ENCODE results near the gene IQCH.

IQCH gene

DNA sequence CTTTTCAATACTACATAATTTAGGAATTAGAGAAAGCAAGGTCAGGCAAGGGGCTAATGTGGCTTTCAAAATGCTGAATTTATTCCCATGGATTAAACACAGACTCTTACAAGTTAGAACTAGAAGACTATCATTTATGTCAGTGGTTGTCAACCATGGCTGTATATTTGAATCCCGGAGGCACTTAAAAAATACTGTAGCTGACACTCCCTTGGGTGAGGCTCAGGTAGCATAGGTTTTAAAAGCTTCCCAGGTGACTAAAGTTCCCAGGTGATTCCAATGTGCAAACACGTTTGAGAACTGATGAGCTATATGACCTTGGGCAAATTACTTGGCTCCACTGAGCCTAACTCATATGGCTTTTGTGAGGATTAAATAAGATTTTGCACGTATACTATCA, 29.7 kb upstream of the IQCH start:
- H3K27me3 ChIP-seq (ENCODE audit: control insufficient read depth in 5 of 5, insufficient read depth in 4 of 5, low read length in 5 of 5), result no peaks in the 10 kb centered on the region
- no peak overlapping the region for H3K4me3 ChIP-seq (ENCODE audit: low read depth in 1 of 5, low read length in 5 of 5)
- H3K4me1 ChIP-seq (ENCODE audit: control insufficient read depth in 5 of 5, insufficient read depth in 5 of 5, low read length in 5 of 5), result no peaks in the 10 kb centered on the region
- H3K27ac ChIP-seq (ENCODE audit: low read depth, low read length), result no peak overlapping the region
- no peak overlapping the region for H3K9ac ChIP-seq (ENCODE audit: low read length in 5 of 5)
- H3K9me3 ChIP-seq (ENCODE audit: control insufficient read depth in 5 of 5, low read length in 5 of 5), result no peaks in the 10 kb centered on the region
- H3K36me3 ChIP-seq (ENCODE audit: control insufficient read depth in 5 of 5, insufficient read depth in 5 of 5, low read length in 5 of 5), result peaks cover 0 to 15% (median 7%) of the 10 kb centered on the region in 5 donors

- Histone ChIP-seq H3K9ac (ENCODE audit: low read length in 5 of 5) (no peak overlapping the region), H3K27ac (ENCODE audit: low read depth, low read length) (no peak overlapping the region), H3K27me3 (ENCODE audit: control insufficient read depth in 5 of 5, insufficient read depth in 4 of 5, low read length in 5 of 5) (no peaks in the 10 kb centered on the region), H3K9me3 (ENCODE audit: control insufficient read depth in 5 of 5, low read length in 5 of 5) (no peaks in the 10 kb centered on the region), H3K4me3 (ENCODE audit: low read depth in 1 of 5, low read length in 5 of 5) (no peak overlapping the region), H3K4me1 (ENCODE audit: control insufficient read depth in 5 of 5, insufficient read depth in 5 of 5, low read length in 5 of 5) (no peaks in the 10 kb centered on the region), H3K36me3 (ENCODE audit: control insufficient read depth in 5 of 5, insufficient read depth in 5 of 5, low read length in 5 of 5) (peaks cover 4 to 16% (median 10%) of the 10 kb centered on the region in 5 donors)
These were observed 29.2 kb upstream of the IQCH start for GRCh38 chr15:67225336-67225735.

GRCh38 chr15:67227431-67227830, 27.2 kb upstream of the IQCH start:
- Histone ChIP-seq H3K4me1 (ENCODE audit: control insufficient read depth in 5 of 5, insufficient read depth in 5 of 5, low read length in 5 of 5) (no peaks in the 10 kb centered on the region), H3K27me3 (ENCODE audit: control insufficient read depth in 5 of 5, insufficient read depth in 4 of 5, low read length in 5 of 5) (no peaks in the 10 kb centered on the region), H3K9ac (ENCODE audit: low read length in 5 of 5) (no peak overlapping the region), H3K4me3 (ENCODE audit: low read depth in 1 of 5, low read length in 5 of 5) (no peak overlapping the region), H3K27ac (ENCODE audit: low read depth, low read length) (no peak overlapping the region), H3K36me3 (ENCODE audit: control insufficient read depth in 5 of 5, insufficient read depth in 5 of 5, low read length in 5 of 5) (peaks cover 12 to 31% (median 18%) of the 10 kb centered on the region in 5 donors), H3K9me3 (ENCODE audit: control insufficient read depth in 5 of 5, low read length in 5 of 5) (no peaks in the 10 kb centered on the region)

GRCh38 chr15:67227846-67228245, 26.7 kb upstream of the IQCH start:
- no peaks in the 10 kb centered on the region for H3K27me3 ChIP-seq (ENCODE audit: control insufficient read depth in 5 of 5, insufficient read depth in 4 of 5, low read length in 5 of 5)
- no peaks in the 10 kb centered on the region for H3K4me1 ChIP-seq (ENCODE audit: control insufficient read depth in 5 of 5, insufficient read depth in 5 of 5, low read length in 5 of 5)
- no peak overlapping the region for H3K27ac ChIP-seq (ENCODE audit: low read depth, low read length)
- H3K36me3 ChIP-seq (ENCODE audit: control insufficient read depth in 5 of 5, insufficient read depth in 5 of 5, low read length in 5 of 5), result peaks cover 12 to 34% (median 18%) of the 10 kb centered on the region in 5 donors
- no peak overlapping the region for H3K4me3 ChIP-seq (ENCODE audit: low read depth in 1 of 5, low read length in 5 of 5)
- H3K9me3 ChIP-seq (ENCODE audit: control insufficient read depth in 5 of 5, low read length in 5 of 5), result no peaks in the 10 kb centered on the region
- no peak overlapping the region for H3K9ac ChIP-seq (ENCODE audit: low read length in 5 of 5)

- Histone ChIP-seq H3K9ac (ENCODE audit: low read length in 5 of 5) (no peak overlapping the region), H3K4me3 (ENCODE audit: low read depth in 1 of 5, low read length in 5 of 5) (no peak overlapping the region), H3K36me3 (ENCODE audit: control insufficient read depth in 5 of 5, insufficient read depth in 5 of 5, low read length in 5 of 5) (peaks cover 17 to 39% (median 20%) of the 10 kb centered on the region in 5 donors), H3K9me3 (ENCODE audit: control insufficient read depth in 5 of 5, low read length in 5 of 5) (no peaks in the 10 kb centered on the region), H3K27ac (ENCODE audit: low read depth, low read length) (no peak overlapping the region), H3K4me1 (ENCODE audit: control insufficient read depth in 5 of 5, insufficient read depth in 5 of 5, low read length in 5 of 5) (no peaks in the 10 kb centered on the region), H3K27me3 (ENCODE audit: control insufficient read depth in 5 of 5, insufficient read depth in 4 of 5, low read length in 5 of 5) (no peaks in the 10 kb centered on the region)
These were observed 26.3 kb upstream of the IQCH start for GRCh38 chr15:67228286-67228685.

DNA sequence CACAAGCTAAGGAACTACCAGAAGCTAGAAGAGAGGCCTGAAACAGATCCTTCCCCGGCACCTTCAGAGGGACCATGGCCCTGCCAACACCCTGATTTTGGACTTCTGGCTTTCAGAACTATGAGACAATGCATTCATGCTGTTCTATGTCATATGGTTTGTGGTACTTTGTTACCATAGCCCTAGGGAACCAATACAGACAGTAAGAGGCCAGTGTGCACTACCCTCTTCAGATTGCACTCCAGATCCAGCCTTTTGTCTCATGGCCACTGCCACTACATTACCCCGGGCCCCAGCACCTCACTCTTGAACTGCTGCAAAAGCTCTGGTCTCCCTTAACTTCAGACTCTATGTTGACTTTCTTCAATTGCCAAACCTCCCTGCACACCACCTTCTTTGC, 24.1 kb upstream of the IQCH start:
- Histone ChIP-seq H3K4me1 (ENCODE audit: control insufficient read depth in 5 of 5, insufficient read depth in 5 of 5, low read length in 5 of 5) (no peaks in the 10 kb centered on the region), H3K9ac (ENCODE audit: low read length in 5 of 5) (no peak overlapping the region), H3K9me3 (ENCODE audit: control insufficient read depth in 5 of 5, low read length in 5 of 5) (no peaks in the 10 kb centered on the region), H3K27me3 (ENCODE audit: control insufficient read depth in 5 of 5, insufficient read depth in 4 of 5, low read length in 5 of 5) (no peaks in the 10 kb centered on the region), H3K36me3 (ENCODE audit: control insufficient read depth in 5 of 5, insufficient read depth in 5 of 5, low read length in 5 of 5) (peaks cover 17 to 44% (median 30%) of the 10 kb centered on the region in 5 donors), H3K4me3 (ENCODE audit: low read depth in 1 of 5, low read length in 5 of 5) (no peak overlapping the region), H3K27ac (ENCODE audit: low read depth, low read length) (no peak overlapping the region)

DNA sequence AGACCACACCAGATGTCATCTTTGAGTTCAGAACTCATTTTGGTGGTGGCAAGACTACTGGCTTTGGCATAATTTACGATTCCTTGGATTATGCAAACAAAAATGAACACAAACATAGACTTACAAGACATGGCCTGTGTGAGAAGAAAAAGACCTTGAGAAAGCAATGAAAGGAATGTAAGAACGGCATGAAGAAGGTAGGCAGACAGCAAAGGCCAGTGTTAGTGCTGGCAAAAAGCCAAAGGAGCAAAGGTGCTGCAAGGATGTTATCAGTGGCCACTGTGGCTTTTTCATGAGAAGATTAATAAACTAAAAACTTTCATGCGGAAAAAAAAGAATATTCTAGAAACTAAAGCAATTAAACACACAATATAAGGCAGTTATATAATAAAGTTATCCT, 22.0 kb upstream of the IQCH start:
- no peak overlapping the region for H3K27ac ChIP-seq (ENCODE audit: low read depth, low read length)
- peaks cover 17 to 48% (median 30%) of the 10 kb centered on the region in 5 donors for H3K36me3 ChIP-seq (ENCODE audit: control insufficient read depth in 5 of 5, insufficient read depth in 5 of 5, low read length in 5 of 5)
- no peaks in the 10 kb centered on the region for H3K9me3 ChIP-seq (ENCODE audit: control insufficient read depth in 5 of 5, low read length in 5 of 5)
- H3K4me3 ChIP-seq (ENCODE audit: low read depth in 1 of 5, low read length in 5 of 5), result no peak overlapping the region
- H3K27me3 ChIP-seq (ENCODE audit: control insufficient read depth in 5 of 5, insufficient read depth in 4 of 5, low read length in 5 of 5), result no peaks in the 10 kb centered on the region
- no peaks in the 10 kb centered on the region for H3K4me1 ChIP-seq (ENCODE audit: control insufficient read depth in 5 of 5, insufficient read depth in 5 of 5, low read length in 5 of 5)
- H3K9ac ChIP-seq (ENCODE audit: low read length in 5 of 5), result no peak overlapping the region

- H3K4me1 ChIP-seq (ENCODE audit: control insufficient read depth in 5 of 5, insufficient read depth in 5 of 5, low read length in 5 of 5), result peaks cover 0 to 15% (median 4%) of the 10 kb centered on the region in 5 donors
- H3K27me3 ChIP-seq (ENCODE audit: control insufficient read depth in 5 of 5, insufficient read depth in 4 of 5, low read length in 5 of 5), result no peaks in the 10 kb centered on the region
- H3K4me3 ChIP-seq (ENCODE audit: low read depth in 1 of 5, low read length in 5 of 5), result no peak overlapping the region
- no peak overlapping the region for H3K27ac ChIP-seq (ENCODE audit: low read depth, low read length)
- no peaks in the 10 kb centered on the region for H3K9me3 ChIP-seq (ENCODE audit: control insufficient read depth in 5 of 5, low read length in 5 of 5)
- H3K9ac ChIP-seq (ENCODE audit: low read length in 5 of 5), result no peak overlapping the region
- H3K36me3 ChIP-seq (ENCODE audit: control insufficient read depth in 5 of 5, insufficient read depth in 5 of 5, low read length in 5 of 5), result peaks cover 0 to 4% (median 0%) of the 10 kb centered on the region in 5 donors
These were observed 14.1 kb upstream of the IQCH start for GRCh38 chr15:67240235-67241131.

- no peaks in the 10 kb centered on the region for H3K27me3 ChIP-seq (ENCODE audit: control insufficient read depth in 5 of 5, insufficient read depth in 4 of 5, low read length in 5 of 5)
- no peak overlapping the region for H3K9ac ChIP-seq (ENCODE audit: low read length in 5 of 5)
- peaks cover 0 to 15% (median 4%) of the 10 kb centered on the region in 5 donors for H3K4me1 ChIP-seq (ENCODE audit: control insufficient read depth in 5 of 5, insufficient read depth in 5 of 5, low read length in 5 of 5)
- no peak overlapping the region for H3K27ac ChIP-seq (ENCODE audit: low read depth, low read length)
- no peaks in the 10 kb centered on the region for H3K9me3 ChIP-seq (ENCODE audit: control insufficient read depth in 5 of 5, low read length in 5 of 5)
- no peak overlapping the region for H3K4me3 ChIP-seq (ENCODE audit: low read depth in 1 of 5, low read length in 5 of 5)
- H3K36me3 ChIP-seq (ENCODE audit: control insufficient read depth in 5 of 5, insufficient read depth in 5 of 5, low read length in 5 of 5), result peaks cover 0 to 2% (median 0%) of the 10 kb centered on the region in 5 donors
These were observed 13.3 kb upstream of the IQCH start for GRCh38 chr15:67241132-67241855.

DNA sequence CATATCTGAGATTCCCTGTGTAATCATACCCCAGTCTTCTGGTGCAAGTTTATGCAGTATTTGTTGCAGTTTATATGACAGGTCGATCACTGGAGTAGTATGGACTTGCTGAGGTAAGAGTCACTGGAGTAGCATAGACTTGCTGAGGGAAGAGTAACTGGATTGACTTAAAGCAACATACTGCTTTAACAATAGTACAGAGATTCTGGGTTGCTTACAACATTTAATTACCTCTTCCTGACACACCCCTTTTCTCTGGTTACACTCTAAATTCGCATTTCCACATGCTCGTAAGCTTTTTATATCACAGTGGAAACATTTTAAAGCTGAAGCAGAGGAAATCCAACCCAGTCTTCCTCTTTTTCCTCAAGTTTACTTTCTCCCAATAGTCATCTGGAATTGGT, 11.9 kb upstream of the IQCH start:
- no peaks in the 10 kb centered on the region for H3K9me3 ChIP-seq (ENCODE audit: control insufficient read depth in 5 of 5, low read length in 5 of 5)
- H3K27ac ChIP-seq (ENCODE audit: low read depth, low read length), result no peak overlapping the region
- no peak overlapping the region for H3K4me3 ChIP-seq (ENCODE audit: low read depth in 1 of 5, low read length in 5 of 5)
- H3K36me3 ChIP-seq (ENCODE audit: control insufficient read depth in 5 of 5, insufficient read depth in 5 of 5, low read length in 5 of 5), result no peaks in the 10 kb centered on the region
- no peak overlapping the region for H3K9ac ChIP-seq (ENCODE audit: low read length in 5 of 5)
- peaks cover 0 to 15% (median 4%) of the 10 kb centered on the region in 5 donors for H3K4me1 ChIP-seq (ENCODE audit: control insufficient read depth in 5 of 5, insufficient read depth in 5 of 5, low read length in 5 of 5)
- H3K27me3 ChIP-seq (ENCODE audit: control insufficient read depth in 5 of 5, insufficient read depth in 4 of 5, low read length in 5 of 5), result no peaks in the 10 kb centered on the region

Data from subcutaneous abdominal adipose tissue (tissue), 5 donors.